Mesenchymal stem cell (in vitro differentiated cells and primary cell): ENCODE data around the gene SLC38A9.

ENCODE experiments used
- DNase-seq: peaks from one replicate; pipeline ENCODE4 v3.0.0-alpha.2; 2013
- H2AFZ ChIP-seq: one replicate; pipeline ENCODE4 v1.6.1; 2013; ENCODE audit warnings: low read depth, mild to moderate bottlenecking, control low read depth, inconsistent platforms, low read length, moderate library complexity
- H2AK5ac ChIP-seq: 2 replicates; pipeline ENCODE4 v1.6.1; 2013; ENCODE audit warnings: low read length, moderate library complexity, mild to moderate bottlenecking, inconsistent platforms; ENCODE audit not compliant: severe bottlenecking
- H2BK120ac ChIP-seq: one replicate; pipeline ENCODE4 v1.6.1; 2013; ENCODE audit warnings: low read depth, mild to moderate bottlenecking, inconsistent platforms, low read length, moderate library complexity
- H2BK12ac ChIP-seq, 2 experiments: one replicate each; pipeline ENCODE4 v1.6.1; 2013; ENCODE audit warnings: inconsistent platforms in 2 of 2, low read length in 2 of 2, mild to moderate bottlenecking in 2 of 2, moderate library complexity in 2 of 2, control low read depth in 1 of 2
- H2BK15ac ChIP-seq: one replicate; pipeline ENCODE4 v1.6.1; 2013; ENCODE audit warnings: mild to moderate bottlenecking, low read depth, inconsistent platforms; ENCODE audit not compliant: poor library complexity, severe bottlenecking
- H2BK5ac ChIP-seq: 2 replicates; pipeline ENCODE4 v1.6.1; 2013; ENCODE audit warnings: low read depth, mild to moderate bottlenecking, low read length, control low read depth, inconsistent platforms; ENCODE audit not compliant: poor library complexity, severe bottlenecking
- H3K14ac ChIP-seq, 2 experiments: one replicate each; pipeline ENCODE4 v1.6.1; 2013; ENCODE audit warnings: inconsistent platforms in 2 of 2, low read length in 2 of 2, control low read depth in 1 of 2, mild to moderate bottlenecking in 1 of 2, moderate library complexity in 1 of 2
- H3K18ac ChIP-seq, 2 experiments: one replicate each; pipeline ENCODE4 v1.6.1; 2013; ENCODE audit warnings: inconsistent platforms in 2 of 2, low read length in 2 of 2, control low read depth in 1 of 2, low read depth in 1 of 2, mild to moderate bottlenecking in 1 of 2
- H3K23ac ChIP-seq, 2 experiments: one replicate each; pipeline ENCODE4 v1.6.1; 2013; ENCODE audit warnings: inconsistent platforms in 2 of 2, low read length in 2 of 2, mild to moderate bottlenecking in 2 of 2, moderate library complexity in 2 of 2, control low read depth in 1 of 2
- H3K27ac ChIP-seq: 2 replicates; pipeline ENCODE4 v1.5.1; 2013; ENCODE audit warnings: mild to moderate bottlenecking, moderate library complexity, low read length, control low read depth, inconsistent platforms; ENCODE audit not compliant: poor library complexity, severe bottlenecking
- H3K27me3 ChIP-seq, 2 experiments: 2 replicates each; pipeline versions ENCODE4 v1.6.1 to v1.7.0; 2013; ENCODE audit warnings: low read length in 2 of 2, mild to moderate bottlenecking in 2 of 2, moderate library complexity in 2 of 2, control low read depth in 1 of 2, inconsistent platforms in 1 of 2; ENCODE audit not compliant: control insufficient read depth in 1 of 2, insufficient read depth in 1 of 2
- H3K36me3 ChIP-seq, 2 experiments: 2 replicates each; pipeline versions ENCODE4 v1.6.1 to v1.7.0; 2013; ENCODE audit warnings: low read length in 2 of 2, control low read depth in 1 of 2, inconsistent platforms in 1 of 2, low read depth in 1 of 2, mild to moderate bottlenecking in 1 of 2; ENCODE audit not compliant: insufficient read depth in 2 of 2, control insufficient read depth in 1 of 2
- H3K4ac ChIP-seq, 2 experiments: one replicate each; pipeline ENCODE4 v1.6.1; 2013; ENCODE audit warnings: inconsistent platforms in 2 of 2, low read length in 2 of 2, mild to moderate bottlenecking in 2 of 2, moderate library complexity in 2 of 2, control low read depth in 1 of 2, low read depth in 1 of 2
- H3K4me1 ChIP-seq: 2 replicates; pipeline ENCODE4 v1.6.1; 2013; ENCODE audit warnings: low read depth, low read length, control low read depth; ENCODE audit not compliant: control insufficient read depth, insufficient read depth
- H3K4me2 ChIP-seq: 2 replicates; pipeline ENCODE4 v1.6.1; 2013; ENCODE audit warnings: low read length, mild to moderate bottlenecking, inconsistent platforms; ENCODE audit not compliant: poor library complexity, severe bottlenecking
- H3K4me3 ChIP-seq, 2 experiments: 2 replicates each; pipeline versions ENCODE4 v1.5.1 to v1.7.0; 2013; ENCODE audit warnings: low read length in 2 of 2, mild to moderate bottlenecking in 2 of 2, control low read depth in 1 of 2, low read depth in 1 of 2; ENCODE audit not compliant: insufficient read depth in 1 of 2
- H3K79me1 ChIP-seq: replicated peaks from 2 replicates; pipeline ENCODE4 v1.6.1; 2013; ENCODE audit warnings: mild to moderate bottlenecking, control low read depth, low read length, inconsistent platforms; ENCODE audit not compliant: poor library complexity, severe bottlenecking
- H3K9ac ChIP-seq: 2 replicates; pipeline ENCODE4 v1.7.0; 2013; ENCODE audit warnings: mild to moderate bottlenecking, low read length, moderate library complexity
- H3K9me3 ChIP-seq: 2 replicates; pipeline ENCODE4 v1.7.0; 2013; ENCODE audit warnings: mild to moderate bottlenecking, low read length; ENCODE audit not compliant: control insufficient read depth
- H4K8ac ChIP-seq: one replicate; pipeline ENCODE4 v1.6.1; 2013; ENCODE audit warnings: inconsistent platforms, mild to moderate bottlenecking, low read length, moderate library complexity
- H4K91ac ChIP-seq: one replicate; pipeline ENCODE4 v1.6.1; 2013; ENCODE audit warnings: mild to moderate bottlenecking, low read length, inconsistent platforms
- WGBS: methylation state at CpG from one replicate; pipeline ENCODE4 v1.1.7; 2013; ENCODE audit warnings: mixed read lengths; 5-methylcytosine and 5-hydroxymethylcytosine counted together

Gene SLC38A9

DNA sequence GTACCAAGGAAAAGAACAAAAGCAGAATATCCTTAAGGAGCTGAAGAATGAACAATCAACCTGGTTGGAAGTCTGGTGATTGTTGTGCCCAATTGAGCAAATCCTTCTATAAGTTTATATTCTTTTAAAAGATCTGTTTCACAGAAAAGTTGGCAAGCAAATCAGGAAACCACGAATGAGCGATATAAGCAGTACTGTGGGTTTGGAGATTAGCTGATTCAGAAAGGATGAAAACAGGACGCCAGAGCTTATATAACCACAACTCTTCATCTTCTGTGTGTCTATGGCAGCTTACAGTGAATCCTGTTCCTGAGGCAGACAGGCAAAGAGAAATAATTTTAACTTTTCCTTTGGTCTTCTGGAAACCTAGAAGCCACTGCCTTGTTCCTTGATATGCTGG is 61.7 kb downstream of the SLC38A9 start:
- WGBS, result 33% methylated on average over 2 of the region's 3 CpGs
- Histone ChIP-seq H4K8ac (no peak overlapping the region), H3K4ac (no peak overlapping the region), H2BK12ac (no peak overlapping the region), H3K23ac (no peak overlapping the region), H3K14ac (no peak overlapping the region), H3K9me3 (no peaks in the 10 kb centered on the region), H2AK5ac (no peak overlapping the region), H3K4me1 (no peaks in the 10 kb centered on the region), H4K91ac (no peak overlapping the region), H2BK15ac (no peak overlapping the region), H3K4me2 (no peak overlapping the region), H3K27me3 (no peaks in the 10 kb centered on the region), H3K27ac (no peak overlapping the region), H3K18ac (no peak overlapping the region), H3K9ac (peak overlapping the region; percentile 37), H3K4me3 (no peak overlapping the region), H2BK5ac (no peak overlapping the region), H2AFZ (no peak overlapping the region), H2BK120ac (no peak overlapping the region), H3K36me3 (peaks cover 6 to 41% of the 10 kb centered on the region in 2 experiments), H3K79me1 (no peaks in the 10 kb centered on the region)
- peak; percentile 45 for DNase-seq

DNA sequence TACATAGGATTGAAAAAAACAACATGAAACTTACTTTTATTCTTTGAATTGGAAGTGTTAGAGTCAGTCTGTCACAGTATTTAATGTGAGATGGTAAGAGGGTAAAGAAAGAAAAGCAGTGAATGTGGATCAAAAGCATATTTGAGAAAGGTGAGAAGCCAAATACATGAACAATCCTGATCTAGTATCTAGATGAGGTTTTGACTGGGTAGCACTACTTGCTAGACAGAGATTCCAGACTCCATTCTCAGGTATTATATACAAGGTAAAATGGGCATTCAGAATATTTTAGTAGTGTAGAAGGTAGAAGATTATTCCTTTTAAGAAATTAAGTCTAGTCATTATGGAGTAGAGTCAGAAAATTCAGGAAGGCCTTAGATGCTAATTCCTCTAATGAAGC is 62.2 kb downstream of the SLC38A9 start:
- Histone ChIP-seq H3K4me3 (no peak overlapping the region), H2BK5ac (no peak overlapping the region), H3K4me1 (no peaks in the 10 kb centered on the region), H3K79me1 (no peaks in the 10 kb centered on the region), H2BK15ac (no peak overlapping the region), H3K4me2 (no peak overlapping the region), H3K23ac (no peak overlapping the region), H2BK120ac (no peak overlapping the region), H3K14ac (no peak overlapping the region), H3K9me3 (no peaks in the 10 kb centered on the region), H2AFZ (no peak overlapping the region), H3K18ac (no peak overlapping the region), H2AK5ac (no peak overlapping the region), H3K9ac (peak overlapping the region; percentile 37), H3K27ac (no peak overlapping the region), H3K4ac (no peak overlapping the region), H4K8ac (no peak overlapping the region), H3K36me3 (peaks cover 6 to 41% of the 10 kb centered on the region in 2 experiments), H2BK12ac (no peak overlapping the region), H4K91ac (no peak overlapping the region), H3K27me3 (no peaks in the 10 kb centered on the region)
- no peak for DNase-seq

DNA sequence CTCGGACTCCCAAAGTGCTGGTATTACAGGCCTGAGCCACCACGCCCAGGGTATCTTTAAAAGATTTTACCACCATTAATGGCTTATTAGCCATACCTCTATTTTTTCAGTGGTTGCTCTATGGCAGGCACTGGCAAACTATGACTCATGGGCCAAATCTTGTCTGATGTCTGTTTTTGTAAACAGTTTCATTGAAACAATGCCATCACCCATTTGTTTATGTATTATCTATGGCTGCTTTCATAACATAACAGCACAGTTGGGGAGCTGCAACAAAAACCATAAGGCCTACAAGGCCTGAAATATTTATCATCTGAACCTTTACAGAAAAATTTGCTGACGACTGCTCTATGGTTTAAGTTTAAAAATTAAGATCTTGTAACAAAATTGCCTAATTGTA is 66.8 kb downstream of the SLC38A9 start:
- 57% methylated on average over 2 of the region's 3 CpGs for WGBS
- H3K27ac ChIP-seq, result no peak overlapping the region

DNA sequence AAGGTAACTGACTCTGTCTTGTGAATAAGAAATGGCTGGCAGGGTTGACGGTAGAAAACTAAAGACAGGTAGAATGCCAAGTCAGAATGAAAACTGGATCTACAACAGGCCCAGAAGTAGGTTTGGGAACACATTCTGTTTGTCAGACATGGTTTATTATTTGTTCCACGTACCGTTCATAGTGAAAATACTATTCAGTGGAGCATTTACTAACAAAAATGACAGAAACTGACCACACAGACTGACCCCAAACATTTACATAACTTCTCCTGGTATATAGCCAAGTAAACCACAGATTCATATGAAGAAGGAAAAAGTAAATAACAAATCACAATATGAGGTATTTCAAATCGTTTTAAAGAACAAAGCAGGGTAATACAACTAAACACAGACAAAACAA is 73.7 kb downstream of the SLC38A9 start:
- Histone ChIP-seq H2BK12ac (no peak overlapping the region), H2AK5ac (no peak overlapping the region), H3K18ac (no peak overlapping the region), H3K27me3 (no peaks in the 10 kb centered on the region), H4K8ac (no peak overlapping the region), H2BK120ac (no peak overlapping the region), H3K79me1 (no peaks in the 10 kb centered on the region), H3K4me3 (no peak overlapping the region), H3K9ac (no peak overlapping the region), H3K4me1 (no peaks in the 10 kb centered on the region), H3K27ac (no peak overlapping the region), H3K14ac (no peak overlapping the region), H3K4me2 (no peak overlapping the region), H2AFZ (no peak overlapping the region), H2BK15ac (no peak overlapping the region), H3K9me3 (no peaks in the 10 kb centered on the region), H3K23ac (no peak overlapping the region), H4K91ac (no peak overlapping the region), H3K36me3 (peaks cover 0 to 20% of the 10 kb centered on the region in 2 experiments), H2BK5ac (no peak overlapping the region), H3K4ac (no peak overlapping the region)
- peak; percentile 32 for DNase-seq
- WGBS, result 93% methylated on average over 3 of the region's 4 CpGs

More for the DNA sequence above, 66.8 kb downstream of the SLC38A9 start:
- no peaks in the 10 kb centered on the region for H3K27me3 ChIP-seq
- no peak overlapping the region for H3K4me3 ChIP-seq
- H3K4me2 ChIP-seq, result no peak overlapping the region
- H2BK15ac ChIP-seq, result no peak overlapping the region
- peak overlapping the region; percentile 53 to 93 for H3K18ac ChIP-seq
- H3K79me1 ChIP-seq, result no peaks in the 10 kb centered on the region
- H3K36me3 ChIP-seq, result peaks cover 0 to 44% of the 10 kb centered on the region in 2 experiments
- H3K4me1 ChIP-seq, result no peaks in the 10 kb centered on the region
- no peak overlapping the region for H4K91ac ChIP-seq
- H3K23ac ChIP-seq, result no peak overlapping the region
- H3K14ac ChIP-seq, result no peak overlapping the region
- H3K4ac ChIP-seq, result peak overlapping the region in 1 of 2 experiments; percentile 75
- H3K9ac ChIP-seq, result no peak overlapping the region
- H2BK12ac ChIP-seq, result no peak overlapping the region
- no peaks in the 10 kb centered on the region for H3K9me3 ChIP-seq
- no peak overlapping the region for H2AK5ac ChIP-seq
- DNase-seq, result peak; percentile 86
- H2BK5ac ChIP-seq, result no peak overlapping the region
- no peak overlapping the region for H2AFZ ChIP-seq
- H4K8ac ChIP-seq, result no peak overlapping the region
- H2BK120ac ChIP-seq, result no peak overlapping the region
